HG03045 (cell line): ENCODE results near the gene TICAM1.
"Not testable (repeated sequence)": the region's sequence is repeated elsewhere in the genome, so short reads cannot be mapped to it uniquely, and the experiment has no call there.

ENCODE experiments used
- ATAC-seq: cut with Tn5 transposase; IDR thresholded peaks from one replicate; pipeline ENCODE4 v1.9.1; 2021; ENCODE audit warnings: mild to moderate bottlenecking, moderate library complexity; ENCODE audit not compliant: unreplicated experiment

Gene TICAM1

DNA sequence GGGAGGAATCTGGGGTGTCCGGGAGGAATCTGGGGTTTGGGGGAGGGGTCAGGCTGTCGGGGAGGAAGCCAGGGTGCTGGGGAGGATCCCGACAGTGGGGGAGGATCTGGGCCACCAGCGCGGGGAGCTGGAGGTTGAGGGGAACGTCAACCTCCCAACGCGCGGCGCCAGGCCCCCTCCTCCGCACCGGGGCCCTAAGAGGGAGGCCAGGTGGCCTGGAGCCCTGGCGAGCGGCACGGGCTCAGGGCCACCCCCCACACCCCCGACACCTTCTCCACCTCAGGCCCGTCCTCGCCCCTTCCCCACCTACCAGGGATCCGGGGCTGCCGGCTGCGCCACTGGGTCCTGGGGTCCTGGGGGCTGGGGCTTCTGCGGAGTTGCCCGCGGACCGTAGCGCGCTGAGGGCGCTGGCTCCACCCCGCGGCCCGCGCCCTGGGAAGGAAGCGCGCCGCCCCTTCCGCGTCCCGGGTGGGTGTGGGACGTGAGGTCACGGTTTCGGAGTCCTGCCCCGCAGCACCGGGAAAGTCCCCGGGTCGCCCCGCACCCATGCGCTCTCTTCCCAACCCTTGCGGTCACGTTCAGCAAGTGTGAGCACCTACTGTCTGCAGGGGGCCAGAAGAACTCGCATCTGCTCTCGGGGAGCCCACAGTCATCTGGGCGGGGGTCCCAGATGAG, at the start of gene TICAM1:
Gene TICAM1 (minus strand): TSS at position 409 of the 675 bp plus-strand sequence. CDS start 13,335 bp downstream, outside the sequence.
- peak; percentile 76 for ATAC-seq

DNA sequence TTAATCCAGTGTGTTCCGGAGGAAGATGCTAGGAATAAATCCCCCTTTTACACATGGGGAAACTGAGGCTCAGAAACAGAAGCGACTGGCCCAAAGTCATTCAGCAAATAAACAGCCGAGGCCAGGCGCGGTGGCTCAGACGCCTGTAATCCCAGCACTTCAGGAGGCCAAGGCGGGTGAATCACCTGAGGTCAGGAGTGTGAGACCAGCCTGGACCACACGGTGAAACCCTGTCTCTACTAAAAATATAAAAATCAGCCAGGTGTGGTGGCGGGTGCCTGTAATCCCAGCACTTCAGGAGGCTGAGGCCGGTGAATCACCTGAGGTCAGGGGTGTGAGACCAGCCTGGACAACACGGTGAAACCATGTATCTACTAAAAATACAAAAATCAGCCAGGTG, 47.5 kb upstream of the TICAM1 start:
- ATAC-seq: no peak

DNA sequence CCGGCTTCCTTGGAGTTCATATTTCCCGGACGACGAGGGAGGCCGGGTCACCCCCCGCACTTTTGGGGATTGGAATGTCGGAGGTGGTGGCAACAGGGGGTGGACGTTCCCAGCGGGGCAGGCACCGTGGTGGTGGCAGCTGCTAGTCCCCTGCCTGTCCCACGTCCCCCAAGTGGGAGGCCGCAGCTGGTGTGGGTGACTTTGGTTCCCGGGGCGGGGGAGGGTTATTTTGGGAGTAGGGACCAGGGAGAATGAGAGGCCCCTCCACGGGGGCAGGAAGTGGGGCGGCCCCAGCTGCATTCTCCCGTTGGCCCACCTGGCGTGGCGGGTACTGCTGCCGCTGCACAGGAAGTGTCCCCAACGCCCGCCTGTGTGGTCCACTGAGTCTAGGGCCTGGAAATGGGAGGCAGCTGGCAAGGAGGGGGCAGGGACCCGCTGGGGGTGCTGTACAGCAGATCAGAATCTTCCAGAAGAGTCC, 47.0 kb upstream of the TICAM1 start:
- no peak for ATAC-seq

DNA sequence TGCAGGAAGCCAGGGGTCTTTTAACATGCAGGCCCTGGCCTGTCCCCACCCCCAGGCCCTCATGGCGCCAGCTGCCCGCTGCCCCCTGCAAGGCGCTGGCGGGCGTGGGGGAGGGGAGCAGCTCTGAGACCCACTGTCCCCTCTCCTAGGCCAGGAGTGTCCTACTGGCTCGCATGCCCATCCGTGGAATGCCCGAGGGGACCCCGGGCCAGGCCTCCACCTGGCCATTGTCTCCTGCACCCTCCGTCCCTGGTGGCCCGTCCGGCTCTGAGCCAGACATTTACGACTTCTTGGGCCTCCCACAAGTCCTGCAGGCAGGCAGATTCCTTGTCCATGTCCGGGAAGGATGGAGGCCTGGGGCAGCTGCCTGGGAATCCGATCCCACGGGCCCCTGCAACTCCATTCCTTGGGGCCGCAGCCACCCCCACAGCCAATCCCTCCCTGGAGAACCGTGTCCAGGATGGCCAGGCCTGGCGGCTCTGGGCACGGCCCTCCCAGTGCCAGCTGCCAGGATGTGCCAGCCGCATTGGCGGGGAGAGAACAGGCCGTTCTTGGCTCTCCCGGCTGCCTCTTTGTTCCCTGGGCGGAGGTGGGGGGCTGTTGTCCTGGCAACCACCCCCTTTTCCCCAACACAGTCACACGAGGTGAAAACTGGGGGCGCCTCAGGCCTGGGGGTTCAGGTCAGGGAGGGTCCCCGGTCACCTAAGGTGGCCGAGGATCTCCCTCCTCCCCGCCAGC, 46.4 kb upstream of the TICAM1 start:
- no peak for ATAC-seq

DNA sequence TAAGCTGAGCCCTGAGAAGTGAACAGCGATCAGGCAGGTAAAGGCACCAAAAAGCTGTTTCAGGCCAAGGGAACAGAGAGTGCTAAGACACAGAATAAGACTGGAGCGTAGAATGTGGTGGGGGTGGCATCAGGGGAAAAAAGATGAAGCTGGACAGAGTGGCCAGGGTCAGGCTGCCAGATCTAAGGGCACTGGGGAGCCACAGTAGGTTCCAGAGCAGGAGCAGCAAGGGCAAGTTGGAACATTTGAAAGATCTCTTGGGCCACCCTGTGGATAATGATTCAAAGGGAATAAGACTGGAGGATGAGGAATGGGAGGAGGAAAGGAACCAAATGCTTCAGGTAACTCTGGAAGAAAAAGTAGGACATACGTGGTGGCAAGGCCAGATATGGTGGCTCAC, 42.4 kb upstream of the TICAM1 start:
- ATAC-seq: no peak

DNA sequence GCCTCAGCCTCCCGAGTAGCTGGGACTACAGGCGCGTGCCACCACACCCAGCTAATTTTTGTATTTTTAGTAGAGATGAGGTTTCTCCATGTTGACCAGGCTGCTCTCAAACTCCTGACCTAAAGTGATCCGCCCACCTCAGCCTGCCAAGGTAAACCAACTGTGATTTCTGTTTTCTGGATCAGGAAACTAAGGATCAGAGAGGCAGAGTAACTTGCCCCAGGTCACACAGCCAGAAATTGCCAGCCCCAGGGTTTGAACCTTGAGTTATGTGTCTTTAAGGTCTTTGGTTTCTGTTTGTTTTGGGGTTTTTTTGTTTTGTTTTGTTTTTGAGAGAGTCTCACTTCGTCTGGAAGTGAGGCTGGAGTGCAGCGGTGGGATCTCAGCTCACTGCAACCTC, 40.2 kb upstream of the TICAM1 start:
- no peak for ATAC-seq

DNA sequence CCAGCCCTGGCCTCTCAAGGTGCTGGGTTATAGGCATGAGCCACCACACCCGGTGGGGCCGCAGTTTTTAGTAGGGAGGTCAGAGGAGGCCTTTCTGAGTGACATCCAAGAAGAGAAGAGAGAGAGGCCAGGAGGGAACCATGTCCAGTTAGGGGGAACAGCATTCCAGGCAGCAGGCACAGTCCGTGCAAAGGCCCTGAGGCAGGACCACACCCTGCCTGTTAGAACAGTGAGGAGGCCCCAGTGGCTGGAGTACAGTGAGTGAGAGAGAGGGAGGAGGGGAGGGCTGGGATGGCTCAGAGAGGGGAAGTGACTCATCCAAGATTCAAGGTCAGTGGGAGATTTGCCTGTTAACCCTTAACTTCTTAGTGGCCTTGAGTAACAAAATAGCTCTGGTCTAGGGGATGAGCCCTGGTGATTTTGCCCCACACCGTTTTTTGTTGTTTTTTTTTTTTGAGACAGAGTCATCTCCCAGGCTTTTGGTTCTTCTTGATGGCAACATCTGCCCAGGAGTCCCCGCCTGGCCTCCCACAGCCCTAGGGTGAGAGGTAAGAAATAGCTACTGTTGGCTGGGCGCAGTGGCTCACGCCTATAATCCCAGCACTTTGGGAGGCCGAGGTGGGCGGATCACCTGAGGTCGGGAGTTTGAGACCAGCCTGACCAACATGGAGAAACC, 38.7 kb upstream of the TICAM1 start:
- ATAC-seq: no peak

DNA sequence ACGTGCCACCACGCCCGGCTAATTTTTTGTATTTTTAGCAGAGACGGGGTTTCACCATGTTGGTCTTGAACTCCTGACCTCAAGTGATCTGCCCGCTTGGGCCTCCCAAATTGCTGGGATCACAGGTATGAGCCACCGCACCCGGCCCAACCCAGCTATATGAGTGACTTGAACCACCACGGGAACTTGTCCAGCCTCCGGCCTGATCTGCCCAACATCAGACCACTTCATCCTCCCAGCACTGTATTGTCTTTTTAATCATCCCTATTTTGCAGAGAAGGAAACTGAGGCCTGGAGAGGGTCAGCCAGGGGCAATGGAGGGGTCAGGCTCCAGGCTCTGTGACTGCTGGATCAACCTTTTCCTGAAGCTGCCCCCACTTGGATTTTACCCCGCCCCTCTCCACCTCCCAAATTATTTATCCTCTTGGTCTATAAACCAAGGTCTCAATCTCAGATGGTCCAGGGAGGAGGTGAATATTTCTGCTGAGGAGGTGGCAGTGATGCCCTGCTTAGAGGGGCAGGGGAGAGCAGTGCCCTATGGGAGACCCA, 36.8 kb upstream of the TICAM1 start:
- ATAC-seq: no peak

DNA sequence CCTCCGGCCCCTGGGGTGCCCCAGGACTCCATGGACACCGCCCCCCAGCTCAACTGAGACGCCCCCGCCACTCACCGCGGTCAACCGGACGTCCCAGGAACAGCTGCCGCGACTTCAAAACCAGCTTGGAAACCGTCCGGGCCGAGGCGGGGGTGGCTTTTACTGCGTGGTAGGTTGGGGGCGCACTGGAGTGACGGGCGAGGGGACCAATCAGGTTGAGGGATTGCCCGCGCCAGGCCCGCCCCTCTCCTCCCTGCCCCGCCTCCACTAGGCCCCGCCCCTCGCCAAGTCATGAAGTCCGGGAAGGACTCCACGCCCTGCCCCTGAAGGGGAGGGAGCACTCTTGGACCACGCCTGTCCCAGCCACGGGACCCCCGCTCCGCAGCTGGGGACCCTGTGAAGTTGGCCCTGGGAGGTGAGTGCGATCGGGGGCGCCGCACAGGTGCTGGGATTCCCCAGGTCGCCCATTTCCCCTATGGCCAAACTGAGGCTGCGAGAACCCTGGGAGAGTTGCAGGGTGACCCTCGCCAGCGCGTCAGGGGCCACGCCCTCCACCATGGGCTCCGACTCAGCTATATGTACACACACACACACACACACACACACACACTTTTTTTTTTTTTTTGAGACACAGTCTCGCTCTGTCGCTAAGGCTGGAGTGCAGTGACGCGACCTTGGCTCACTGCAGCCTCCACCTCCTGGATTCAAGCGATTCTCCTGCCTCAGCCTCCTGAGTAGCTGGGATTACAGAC, 36.2 kb upstream of the TICAM1 start, which contains the start of gene PLIN3:
Gene PLIN3 (minus strand): TSS at position 134 of the 752 bp plus-strand sequence. CDS start 6,273 bp downstream, outside the sequence.
- ATAC-seq: peak; percentile 70

DNA sequence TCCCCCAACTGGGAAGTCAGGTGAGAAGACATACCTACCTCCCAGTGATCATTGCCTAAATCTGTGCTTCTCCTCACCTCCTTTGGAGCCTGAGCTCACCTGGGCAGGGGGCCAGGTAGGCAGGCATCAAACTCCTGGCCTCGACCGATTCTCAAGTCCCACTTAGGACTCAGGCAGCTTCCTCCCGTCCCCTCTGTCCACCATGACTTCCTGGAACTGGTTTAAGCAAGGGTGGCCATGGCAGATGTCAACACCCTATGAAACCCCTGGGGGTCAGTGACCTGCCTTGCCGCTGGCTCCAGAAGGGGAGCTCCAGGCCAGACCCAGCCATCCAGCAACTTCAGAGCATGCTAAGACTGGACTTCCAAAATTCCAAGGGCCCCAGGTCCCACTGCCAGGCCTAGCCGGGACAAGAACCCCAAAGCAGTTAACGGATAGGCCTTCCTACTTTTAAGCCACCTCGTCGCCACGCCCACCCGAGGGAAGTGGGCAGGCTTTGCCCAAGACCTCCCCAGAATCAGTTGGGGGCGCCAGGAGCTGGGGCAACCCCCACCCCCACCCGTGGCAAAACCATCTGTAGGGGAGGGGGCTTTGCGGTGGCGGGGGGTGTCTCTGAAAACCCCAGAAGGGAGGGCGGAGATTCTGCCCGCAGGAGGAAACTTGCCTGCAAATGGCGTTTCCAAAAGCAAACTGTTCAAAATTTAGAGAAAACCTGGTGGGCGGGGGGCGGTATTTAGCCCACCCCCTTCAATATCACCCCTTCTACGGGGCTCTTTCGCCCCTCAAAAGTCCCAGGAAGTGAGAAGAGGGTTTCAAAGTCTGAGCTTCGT, 35.3 kb upstream of the TICAM1 start:
- no peak for ATAC-seq

DNA sequence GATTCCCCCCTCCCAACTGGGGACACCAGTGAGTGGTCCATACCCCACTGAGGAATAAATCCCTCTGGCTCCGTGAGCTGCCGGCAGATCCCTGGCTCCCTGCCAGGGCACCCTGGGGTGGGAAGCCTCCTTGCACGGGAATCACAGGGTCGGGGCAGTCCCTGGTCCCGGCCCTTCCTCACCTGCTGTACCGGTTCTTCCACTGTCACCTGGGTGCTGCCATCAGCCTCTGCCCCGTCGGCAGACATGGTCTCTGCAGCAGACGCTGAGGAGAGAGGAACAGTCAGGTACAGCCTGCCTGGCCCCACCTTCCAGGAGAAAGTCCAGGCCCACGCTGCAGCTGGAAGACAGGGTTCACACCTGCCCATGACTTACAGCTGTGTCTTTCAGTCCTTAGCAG, 29.6 kb upstream of the TICAM1 start:
- ATAC-seq: no peak

DNA sequence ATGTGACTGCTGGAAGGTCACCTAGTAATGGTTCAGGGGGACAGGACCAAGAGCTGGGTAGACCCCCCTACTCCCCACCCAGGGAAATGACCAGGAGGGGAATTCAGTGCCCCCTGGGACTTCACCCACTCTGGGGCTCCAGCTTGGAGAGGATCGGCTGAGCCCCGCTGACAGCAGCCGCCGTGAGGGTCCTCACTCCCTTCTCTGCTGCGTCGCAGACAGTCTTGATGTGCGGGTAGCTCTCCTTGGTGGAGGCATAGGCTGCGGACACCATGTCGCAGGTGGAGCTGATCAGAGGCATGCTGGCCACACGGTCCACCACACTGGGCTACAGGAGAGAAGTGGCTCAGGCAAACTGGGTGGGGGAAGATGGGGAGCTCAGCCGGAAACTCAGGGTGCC, 28.2 kb upstream of the TICAM1 start:
- ATAC-seq: no peak

DNA sequence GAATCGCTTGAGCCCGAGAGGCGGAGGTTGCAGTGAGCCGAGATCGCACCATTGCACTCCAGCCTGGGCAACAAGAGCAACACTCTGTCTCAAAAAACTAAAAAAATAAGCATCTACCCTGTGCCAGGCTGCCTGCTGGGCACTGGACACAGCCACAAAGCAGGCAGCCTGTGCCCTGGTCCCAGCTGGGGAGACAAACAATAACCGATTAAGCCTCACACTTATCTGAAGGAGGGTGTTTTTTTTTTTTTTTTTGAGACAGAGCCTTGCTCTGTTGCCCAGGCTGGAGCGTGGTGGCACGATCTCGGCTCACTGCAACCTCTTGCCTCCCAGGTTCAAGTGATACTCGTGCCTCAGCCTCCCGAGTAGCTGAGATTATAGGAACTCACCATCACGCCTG, 25.0 kb upstream of the TICAM1 start:
- not testable (repeated sequence) for ATAC-seq

DNA sequence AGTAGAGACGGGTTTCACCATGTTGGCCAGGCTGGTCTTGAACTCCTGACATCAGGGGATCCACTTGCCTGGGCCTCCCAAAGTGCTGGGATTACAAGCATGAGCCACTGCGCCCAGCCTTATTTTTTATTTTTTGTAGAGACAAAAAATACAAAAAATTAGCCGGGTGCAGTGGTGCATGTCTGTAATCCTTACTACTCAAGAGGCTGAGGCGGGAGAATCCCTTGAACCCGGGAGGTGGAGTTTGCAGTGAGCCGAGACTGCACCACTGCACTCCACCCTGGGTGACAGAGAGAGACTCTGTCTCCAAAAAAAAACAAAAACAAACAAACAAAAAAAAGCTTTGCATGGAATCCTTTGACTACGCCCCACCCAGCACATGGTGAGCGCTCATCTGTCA, 22.0 kb upstream of the TICAM1 start:
- ATAC-seq: not testable (repeated sequence)

DNA sequence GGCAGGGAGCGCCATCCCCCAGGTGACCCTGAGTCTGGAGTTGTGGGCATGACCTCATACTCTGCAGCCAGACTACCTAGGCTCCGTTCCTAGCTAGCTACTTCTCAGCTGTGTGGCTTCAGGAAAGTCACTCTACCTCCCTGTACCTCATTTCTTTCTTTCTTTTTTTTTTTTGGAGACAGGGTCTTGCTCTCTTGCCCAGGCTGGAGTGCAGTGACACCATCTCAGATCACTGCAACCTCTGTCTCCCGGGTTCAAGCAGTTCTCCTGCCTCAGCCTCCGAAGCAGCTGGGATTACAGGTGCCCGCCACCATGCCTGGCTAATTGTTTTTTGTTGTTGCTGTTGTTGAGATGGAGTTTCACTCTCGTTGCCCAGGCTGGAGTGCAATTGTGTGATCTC, 21.0 kb upstream of the TICAM1 start:
- no peak for ATAC-seq

DNA sequence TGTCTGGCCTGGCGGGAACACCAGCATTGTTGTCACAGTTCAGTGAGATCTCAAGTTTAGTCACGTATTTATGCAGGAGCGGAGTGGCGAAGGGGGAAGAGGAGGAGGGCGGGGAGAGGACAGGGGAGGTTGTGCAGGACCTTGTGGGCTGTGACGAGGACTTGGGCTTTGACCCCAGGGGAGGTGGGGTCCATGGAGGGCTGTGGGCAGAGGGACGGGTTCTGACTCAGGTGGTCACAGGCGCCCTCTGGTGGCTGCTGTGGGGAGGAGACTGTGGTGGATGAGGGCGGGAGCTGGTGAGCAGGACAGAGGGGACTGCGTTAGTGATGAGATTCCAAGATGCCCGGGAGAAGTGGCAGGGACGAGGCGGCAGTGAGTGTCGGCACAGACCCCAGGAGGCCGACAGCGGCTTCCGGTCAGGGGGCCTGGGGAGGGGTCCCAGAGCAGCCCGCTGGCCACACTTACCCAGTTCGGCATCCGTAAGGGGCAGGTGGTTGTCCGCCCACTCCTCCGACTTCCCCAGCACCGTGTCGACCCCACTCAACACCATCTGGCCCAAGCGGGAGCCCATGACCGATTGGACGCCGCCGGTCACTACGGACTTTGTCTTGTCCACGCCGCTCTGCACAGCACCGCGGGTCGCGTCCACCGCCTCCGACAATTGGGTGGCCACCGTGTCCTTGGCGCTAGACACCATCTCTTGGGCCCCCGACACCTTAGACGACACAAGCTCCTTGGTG, 20.2 kb upstream of the TICAM1 start:
- no peak for ATAC-seq

DNA sequence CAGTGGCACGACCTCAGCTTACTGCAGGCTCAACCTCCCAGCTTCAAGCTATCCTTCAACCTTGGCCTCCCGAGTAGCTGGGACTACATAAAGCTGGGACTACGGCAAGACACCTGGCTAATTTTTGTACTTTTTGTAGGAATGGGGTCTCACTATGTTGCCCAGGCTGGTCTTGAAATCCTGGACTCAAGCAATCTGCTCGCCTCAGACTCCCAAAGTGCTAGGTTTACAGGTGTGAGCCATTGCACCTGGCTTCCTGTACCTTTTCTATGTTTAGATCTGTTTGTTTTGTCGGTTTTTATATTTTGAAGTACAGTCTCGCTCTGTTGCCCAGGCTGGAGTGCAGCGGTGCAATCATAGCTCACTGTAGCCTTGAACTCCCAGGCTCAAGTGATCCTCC, 17.5 kb upstream of the TICAM1 start:
- no peak for ATAC-seq

DNA sequence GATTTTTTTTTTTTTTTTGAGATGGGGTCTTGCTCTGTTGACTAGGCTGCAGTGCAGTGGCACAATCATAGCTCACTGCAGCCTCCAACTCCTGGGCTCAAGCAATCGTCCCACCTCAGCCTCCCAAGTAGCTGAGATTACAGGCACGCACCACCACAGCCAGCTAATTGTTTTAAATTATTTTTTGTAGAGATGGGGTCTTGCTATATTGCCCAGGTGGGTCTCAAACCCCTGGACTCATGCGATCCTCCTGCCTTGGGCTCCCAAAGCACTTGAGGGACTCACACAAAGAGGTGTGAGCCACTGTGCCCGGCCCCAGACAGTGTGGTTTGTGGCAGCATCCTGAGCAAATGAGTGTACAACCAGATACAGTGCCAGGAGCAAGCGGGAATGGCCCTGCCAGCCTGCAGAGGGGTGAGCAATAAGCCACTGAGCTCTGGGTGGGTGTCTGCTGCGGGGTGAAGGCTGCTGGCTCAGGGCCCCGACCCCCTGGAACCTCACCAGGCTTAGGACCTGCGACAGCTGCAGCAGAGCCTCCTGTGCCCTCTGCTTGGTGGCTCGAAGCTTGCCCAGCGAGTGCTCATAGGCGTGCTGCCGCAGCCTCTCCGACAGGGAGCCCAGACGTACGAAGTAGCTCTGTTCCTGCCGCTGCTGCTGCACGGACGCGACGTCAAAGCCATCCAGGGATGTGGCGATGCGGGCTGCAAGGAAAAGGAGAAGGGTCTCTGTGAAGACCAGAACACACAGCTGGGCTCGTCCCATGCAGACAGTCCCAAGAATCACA, 15.9 kb upstream of the TICAM1 start:
- ATAC-seq: no peak
